ENCODE data around the gene ABCA2. TPM values are rescaled to one million over a fixed set of nuclear protein-coding genes. Genes with fewer than 3 reads are reported as not detected.

Gene ABCA2
- total RNA-seq, 1 experiment from 2014 or later, result 22.4 TPM

DNA sequence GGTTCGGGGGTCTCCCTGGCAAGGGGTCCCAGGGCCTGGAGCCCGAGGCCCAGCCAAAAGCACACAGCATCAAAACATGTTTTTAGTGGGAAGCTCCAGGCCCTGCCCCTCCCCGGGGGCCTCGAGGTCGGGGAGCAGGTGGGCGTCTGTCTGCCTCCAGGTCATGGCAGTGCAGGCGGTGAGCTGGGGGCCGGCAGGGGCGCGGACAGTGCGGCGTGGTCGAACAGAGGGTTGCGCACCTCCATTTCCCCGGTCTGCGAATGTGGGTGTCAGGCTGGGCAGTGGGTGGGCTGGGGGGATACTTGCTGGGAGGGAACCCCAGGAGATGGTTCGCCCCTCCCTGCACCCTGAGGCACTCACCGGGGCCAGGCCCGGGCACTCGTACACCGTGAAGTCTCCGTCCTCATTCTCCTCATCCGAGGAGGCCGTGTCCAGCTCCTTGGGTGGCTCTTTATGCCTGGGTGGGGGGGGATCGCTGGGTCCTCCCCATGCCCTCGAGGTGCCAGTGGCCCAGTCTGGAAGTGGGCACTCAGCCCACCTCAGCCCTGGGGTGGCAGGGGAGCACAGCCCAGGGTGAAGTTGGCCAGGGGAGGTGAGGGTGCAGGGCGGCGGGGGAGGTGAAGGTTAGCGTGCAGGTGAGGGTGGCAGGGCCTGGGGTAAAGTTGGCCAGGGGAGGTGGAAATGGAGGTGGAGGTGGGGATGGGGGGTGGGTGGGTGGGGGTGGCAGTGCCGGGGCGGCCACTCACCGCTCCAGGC lies 11.8 kb upstream of the ABCA2 start:
- TF ChIP-seq, protein P1, sequence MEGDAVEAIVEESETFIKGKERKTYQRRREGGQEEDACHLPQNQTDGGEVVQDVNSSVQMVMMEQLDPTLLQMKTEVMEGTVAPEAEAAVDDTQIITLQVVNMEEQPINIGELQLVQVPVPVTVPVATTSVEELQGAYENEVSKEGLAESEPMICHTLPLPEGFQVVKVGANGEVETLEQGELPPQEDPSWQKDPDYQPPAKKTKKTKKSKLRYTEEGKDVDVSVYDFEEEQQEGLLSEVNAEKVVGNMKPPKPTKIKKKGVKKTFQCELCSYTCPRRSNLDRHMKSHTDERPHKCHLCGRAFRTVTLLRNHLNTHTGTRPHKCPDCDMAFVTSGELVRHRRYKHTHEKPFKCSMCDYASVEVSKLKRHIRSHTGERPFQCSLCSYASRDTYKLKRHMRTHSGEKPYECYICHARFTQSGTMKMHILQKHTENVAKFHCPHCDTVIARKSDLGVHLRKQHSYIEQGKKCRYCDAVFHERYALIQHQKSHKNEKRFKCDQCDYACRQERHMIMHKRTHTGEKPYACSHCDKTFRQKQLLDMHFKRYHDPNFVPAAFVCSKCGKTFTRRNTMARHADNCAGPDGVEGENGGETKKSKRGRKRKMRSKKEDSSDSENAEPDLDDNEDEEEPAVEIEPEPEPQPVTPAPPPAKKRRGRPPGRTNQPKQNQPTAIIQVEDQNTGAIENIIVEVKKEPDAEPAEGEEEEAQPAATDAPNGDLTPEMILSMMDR (conservative IDR thresholded peaks at IDR 0.05), result no peak
- Histone ChIP-seq H4K20me1 (ENCODE audit: control insufficient read depth, insufficient read depth, insufficient read length) (no peaks in the 10 kb centered on the region), H3K4ac (ENCODE audit: low read depth, low read length) (no peak overlapping the region), H4K91ac (ENCODE audit: insufficient read length, low read depth, low read length) (no peak overlapping the region), H3K18ac (ENCODE audit: insufficient read length, low read depth, low read length) (no peak overlapping the region), H3K79me1 (ENCODE audit: insufficient read depth, low read depth, low read length, poor library complexity, severe bottlenecking) (no peaks in the 10 kb centered on the region), H2AFZ (ENCODE audit: low read length) (no peak overlapping the region), H3K27me3 (ENCODE audit: insufficient read depth, low read length) (no peaks in the 10 kb centered on the region), H2BK12ac (ENCODE audit: insufficient read length, low read depth, low read length) (no peak overlapping the region), H2BK5ac (ENCODE audit: insufficient read length, low read length) (no peak overlapping the region), H3K23me2 (ENCODE audit: insufficient read length, low read depth, low read length, poor library complexity, severe bottlenecking) (no peaks in the 10 kb centered on the region), H3K27ac (ENCODE audit: insufficient read length, low read depth, low read length) (no peak overlapping the region), H3K9ac (ENCODE audit: extremely low read depth, insufficient read length, low read length) (no peak overlapping the region), H2AK5ac (ENCODE audit: insufficient read length, low read length) (no peak overlapping the region), H2BK120ac (ENCODE audit: low read depth, low read length, poor library complexity, severe bottlenecking) (no peak overlapping the region), H3K4me1 (ENCODE audit: insufficient read depth, low read length) (no peaks in the 10 kb centered on the region), H3K79me2 (ENCODE audit: insufficient read depth, low read length) (peaks cover under 1% of the 10 kb centered on the region; the same call in 1 of the 2 replicates), H3K14ac (ENCODE audit: insufficient read depth, low read length) (no peak overlapping the region), H2BK20ac (ENCODE audit: low read depth, low read length, poor library complexity, severe bottlenecking) (no peak overlapping the region), H4K5ac (ENCODE audit: insufficient read length, low read depth, low read length) (no peak overlapping the region), H3T11ph (ENCODE audit: low read length) (no peak overlapping the region), H3K23ac (ENCODE audit: insufficient read length, low read depth, low read length) (no peak overlapping the region), H3K56ac (ENCODE audit: insufficient read length, low read depth, low read length) (no peak overlapping the region), H3K4me2 (ENCODE audit: insufficient read depth, insufficient read length, low read length) (no peak overlapping the region), H3K9me3 (ENCODE audit: control insufficient read depth, low read depth, low read length) (no peaks in the 10 kb centered on the region), H2BK15ac (ENCODE audit: low read depth, low read length) (no peak overlapping the region), H4K8ac (replicated peaks; ENCODE audit: insufficient read length, low read depth, low read length) (no peak overlapping the region)
- WGBS (ENCODE audit: extremely low coverage, insufficient read length, low lambda C conversion rate), result no CpG with 5 or more reads among the region's 32 CpGs
- Mint-ChIP-seq H3K36me3 (ENCODE audit: insufficient read depth in 1 of 3, low read depth in 3 of 3) (peaks cover 0 to 14% (median 5%) of the 10 kb centered on the region in 3 experiments; a peak in 5 of 7 replicates), H3K9me3 (no peaks in the 10 kb centered on the region), H3K27me3 (ENCODE audit: low read depth) (peaks cover 5% of the 10 kb centered on the region), H3K27ac (no peak overlapping the region), H3K4me1 (peaks cover 1 to 2% of the 10 kb centered on the region in 2 experiments), H3K4me3 (no peak overlapping the region)
- DNase-seq, result no peak

Data from H9 (cell line).